ENCODE measurements around the gene MYL2. TPM values are rescaled to one million over a fixed set of nuclear protein-coding genes. Genes with fewer than 3 reads are reported as not detected.

MYL2 gene
- total and polyA plus RNA-seq, 10 of the 15 experiments (the other 5 are each of a cell fraction or from before 2014, with no cell fraction given): 0.08 to 1.8 (median 0.57) TPM; not detected in 1

- TF ChIP-seq CUX1 (IDR thresholded peaks at IDR 0.05; ENCODE audit: insufficient replicate concordance, low read depth, low read length): no peak
- TF ChIP-seq ATF3 (IDR thresholded peaks at IDR 0.05; ENCODE audit: borderline replicate concordance, extremely low read depth, low read depth, low read length): no peak
- TF ChIP-seq KLF5 (IDR thresholded peaks at IDR 0.05; ENCODE audit: partially characterized antibody): no peak
- TF ChIP-seq RB1 (IDR thresholded peaks at IDR 0.05; ENCODE audit: borderline replicate concordance): no peak
- no peak for TF ChIP-seq ETV6 (conservative IDR thresholded peaks at IDR 0.05 in 1 of 2, IDR thresholded peaks at IDR 0.05 in 1 of 2; ENCODE audit: borderline replicate concordance in 1 of 2, low read depth in 1 of 2)
- no peak for TF ChIP-seq POLR2A (IDR thresholded peaks at IDR 0.05; ENCODE audit: low read depth, low read length)
Observed at GRCh38 chr12:110948041-110948440, 27.7 kb upstream of the MYL2 start (continued).

DNA sequence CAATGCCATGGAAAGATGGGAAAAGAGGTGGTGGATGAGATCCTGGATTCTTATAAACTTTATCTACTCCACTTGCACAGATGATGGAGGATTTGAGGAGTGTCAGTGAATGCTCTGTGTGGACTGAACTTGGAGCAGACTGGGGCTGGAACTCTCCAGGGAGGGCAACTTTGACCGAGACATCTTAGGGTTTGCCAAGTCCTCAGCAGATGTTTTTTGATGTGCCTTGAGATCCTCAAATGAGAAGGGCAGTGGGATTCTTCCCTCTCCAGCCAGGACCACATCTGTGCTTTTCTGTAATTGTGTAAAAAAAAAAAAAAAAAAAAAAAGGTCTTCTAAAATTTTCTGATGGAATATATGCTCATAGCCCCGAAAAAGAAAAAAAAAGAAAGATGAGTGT is 23.0 kb upstream of the MYL2 start:
- H3K4me3 ChIP-seq: no peak overlapping the region
- H3K9ac ChIP-seq (ENCODE audit: control insufficient read depth, insufficient read depth, low read length): no peak overlapping the region
- WGBS (ENCODE audit: insufficient coverage, insufficient replicate concordance, low lambda C conversion rate, missing lambda C conversion rate): 12% methylated on average over 2 of the region's 2 CpGs
- H3K9me3 ChIP-seq (replicated peaks; ENCODE audit: control insufficient read depth, insufficient read depth, low read length): peaks cover 4% of the 10 kb centered on the region; the same call in 2 of the 3 replicates
- H3K27me3 ChIP-seq (replicated peaks in 1 of 2; ENCODE audit: control insufficient read depth in 2 of 2, insufficient read depth in 2 of 2, low read length in 1 of 2): no peaks in the 10 kb centered on the region
- ATAC-seq (no peak), DNase-seq (ENCODE audit: low read depth, low spot score) (no peak), FAIRE-seq (no peak)
- no peaks in the 10 kb centered on the region for H3K36me3 ChIP-seq (ENCODE audit: control insufficient read depth in 2 of 2, insufficient read depth in 2 of 2, low read length in 1 of 2)
- CTCF ChIA-PET: interaction anchor here (0.8 kb wide), 1 partner anchor 357 kb away, joined by 3 read pairs; no protein-coding TSS in a partner anchor
- POLR2A ChIA-PET: no interaction called here
- in situ Hi-C loops (cut with MboI) (no loop called here), intact Hi-C loops (cut with micrococcal nuclease; ENCODE audit: unreplicated experiment) (no loop called here)
- RAD21 ChIA-PET (ENCODE audit: unreplicated experiment): no interaction called here
- H4K20me1 ChIP-seq (ENCODE audit: control insufficient read depth, insufficient read depth): no peaks in the 10 kb centered on the region
- no peaks in the 10 kb centered on the region for H3K79me2 ChIP-seq (ENCODE audit: control insufficient read depth, insufficient read depth, low read length)
- no peak overlapping the region for H2AFZ ChIP-seq (ENCODE audit: control insufficient read depth, low read depth, low read length)
- no TSS peak for BruUV-seq (replicated peaks)
- no peak overlapping the region for H3K27ac ChIP-seq (ENCODE audit: control insufficient read depth, insufficient read depth)
- SMC1A ChIA-PET (ENCODE audit: uncharacterized antibody, unreplicated experiment): no interaction called here
- no peak overlapping the region for H3K4me2 ChIP-seq (ENCODE audit: control insufficient read depth, insufficient read depth)
- no peaks in the 10 kb centered on the region for H3K4me1 ChIP-seq (ENCODE audit: control insufficient read depth, insufficient read depth, low read length)
- TF ChIP-seq CREM (IDR thresholded peaks at IDR 0.05; ENCODE audit: low read depth): no peak
- TF ChIP-seq SIN3A (IDR thresholded peaks at IDR 0.05; ENCODE audit: low read depth, low read length): no peak
- TF ChIP-seq NRF1 (conservative IDR thresholded peaks at IDR 0.05; ENCODE audit: low read depth, low read length): no peak
- TF ChIP-seq HSF1 (IDR thresholded peaks at IDR 0.05; ENCODE audit: low read depth, low read length): no peak
- no peak for TF ChIP-seq ZBTB11 (CRISPR knock-in tag; IDR thresholded peaks at IDR 0.05)

Measured in GM12878 (cell line).